DMS114 treated with DMSO at 0.1 percent for 48 hours (cell line): ENCODE results near the gene ATXN7.

ENCODE experiments used
- DNase-seq: peaks from one replicate; lab custom pipeline; 2025; ENCODE audit not compliant: unreplicated experiment; lab: John Stamatoyannopoulos, UW

ATXN7 gene

DNA sequence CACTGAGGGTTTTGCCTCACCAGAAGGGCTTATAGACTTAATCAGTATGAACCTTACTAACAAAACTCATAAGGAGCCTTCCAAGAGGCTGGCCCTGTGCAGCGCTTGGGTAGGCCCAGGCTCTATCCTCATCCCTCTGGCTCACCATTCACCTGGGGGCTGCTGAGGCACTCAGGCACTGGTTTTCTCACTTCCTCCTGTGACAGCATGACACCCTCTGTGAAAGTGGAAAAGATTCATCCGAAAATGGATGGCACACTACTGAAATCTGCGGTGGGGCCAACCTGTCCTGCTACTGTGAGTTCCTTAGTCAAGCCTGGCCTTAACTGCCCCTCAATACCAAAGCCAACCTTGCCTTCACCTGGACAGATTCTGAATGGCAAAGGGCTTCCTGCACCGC is 118.3 kb downstream of the ATXN7 start:
- no peak for DNase-seq

DNA sequence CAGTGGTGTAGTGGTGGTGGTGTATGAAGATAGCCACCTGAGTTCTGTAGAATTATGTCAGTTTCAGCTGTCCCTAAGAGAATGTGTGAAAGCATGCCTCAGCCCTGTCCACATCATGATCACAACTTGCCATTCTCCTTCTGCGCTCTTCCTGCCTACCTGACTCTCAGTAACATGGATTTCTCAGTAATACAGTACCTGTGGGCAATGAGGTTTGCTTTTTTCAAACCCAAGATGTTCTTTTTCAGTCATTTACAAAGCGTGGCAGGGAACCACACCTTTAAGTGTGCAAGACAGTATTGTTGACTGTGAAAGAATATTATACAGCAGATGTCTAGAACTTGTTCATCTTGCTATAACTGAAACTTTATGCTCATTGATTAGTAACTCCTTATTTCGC is 120.7 kb downstream of the ATXN7 start:
- no peak for DNase-seq

DNA sequence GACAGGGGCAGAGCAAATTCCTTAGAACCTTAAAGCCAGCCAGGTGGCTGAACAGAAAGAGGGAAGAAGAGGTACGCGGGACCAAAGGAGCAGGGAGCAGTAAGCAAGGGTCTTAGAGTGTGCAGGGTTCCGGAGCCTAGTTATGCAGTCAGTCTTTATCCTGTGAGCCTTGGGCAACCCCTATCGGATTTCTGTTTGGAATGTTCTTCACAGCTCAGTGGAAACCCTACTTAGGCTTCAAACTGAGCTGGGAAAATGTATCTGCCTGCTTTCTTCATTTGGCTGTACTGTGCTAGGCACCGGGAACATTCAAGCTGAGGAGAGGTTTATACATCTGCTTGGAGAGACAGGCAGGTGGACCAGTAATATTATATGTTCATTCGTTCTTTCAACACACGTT is 122.5 kb downstream of the ATXN7 start:
- DNase-seq = no peak

DNA sequence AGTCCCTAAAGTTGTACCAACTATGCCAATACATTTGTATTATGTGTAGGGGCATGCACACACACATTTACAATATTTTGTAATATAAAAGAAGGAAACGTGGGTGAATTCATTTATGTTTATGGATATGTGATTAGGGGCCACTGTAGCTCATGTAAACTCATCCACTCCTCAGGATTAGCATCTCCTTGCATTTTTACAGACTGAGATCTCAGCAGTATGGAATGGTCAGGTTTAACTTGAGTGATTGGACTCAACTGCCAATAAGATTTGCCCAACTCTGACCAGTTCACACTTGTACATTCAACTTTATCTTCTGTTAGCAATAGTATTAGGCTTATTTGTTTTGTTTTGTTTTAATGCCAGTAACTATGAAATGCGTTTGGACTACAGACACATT is 123.2 kb downstream of the ATXN7 start:
- DNase-seq = no peak

DNA sequence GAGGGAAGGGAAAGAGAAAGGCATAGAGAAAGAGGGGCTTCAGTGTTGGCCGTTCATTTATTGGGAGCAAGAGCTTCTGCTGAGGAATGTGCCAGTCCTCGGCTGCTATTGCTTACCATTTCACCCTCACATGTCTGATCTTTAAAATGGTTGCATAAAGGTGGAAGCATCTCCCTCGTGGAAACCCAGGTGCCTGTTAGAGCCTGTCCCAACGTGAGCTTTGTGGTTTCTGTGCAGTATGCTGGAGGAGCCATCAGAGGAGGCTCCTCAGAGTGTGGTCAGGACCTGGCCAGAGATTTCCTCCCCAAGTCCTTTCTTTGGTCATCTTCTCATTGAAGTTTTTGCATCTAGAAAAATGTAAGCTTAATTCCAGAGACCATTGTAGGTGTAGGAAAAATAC is 125.3 kb downstream of the ATXN7 start:
- no peak for DNase-seq

DNA sequence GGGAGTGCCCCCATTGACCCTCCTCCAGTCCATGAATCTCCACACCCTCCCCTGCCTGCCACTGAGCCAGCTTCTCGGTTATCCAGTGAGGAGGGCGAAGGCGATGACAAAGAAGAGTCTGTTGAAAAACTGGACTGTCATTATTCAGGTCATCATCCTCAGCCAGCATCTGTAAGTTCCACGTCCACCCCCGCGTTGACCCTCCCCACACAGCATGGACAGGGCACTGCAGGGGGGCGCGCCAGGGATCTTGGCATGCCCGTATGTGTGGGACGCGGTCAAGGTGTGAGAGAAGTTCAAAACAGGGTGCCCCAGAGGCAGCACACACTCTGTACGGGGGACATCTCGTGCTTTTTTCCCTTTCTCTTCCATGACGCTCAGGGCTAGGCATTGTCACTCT is 126.5 kb downstream of the ATXN7 start:
- no peak for DNase-seq

DNA sequence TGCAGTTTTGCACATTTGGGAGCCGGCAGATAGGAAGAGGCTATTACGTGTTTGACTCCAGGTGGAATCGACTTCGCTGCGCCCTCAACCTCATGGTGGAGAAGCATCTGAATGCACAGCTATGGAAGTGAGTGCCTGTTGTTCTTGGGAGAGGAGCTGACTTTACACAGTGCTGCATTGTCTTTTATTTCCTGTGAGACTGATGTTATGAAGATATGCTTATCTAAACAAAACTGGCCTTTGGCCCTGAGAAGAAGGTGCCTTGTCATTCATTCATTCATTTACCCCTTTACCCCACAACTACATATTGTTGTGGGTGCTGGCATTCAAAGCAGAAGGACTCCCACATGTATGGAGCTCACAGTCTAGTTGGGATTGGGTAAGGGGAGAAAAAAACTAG is 127.1 kb downstream of the ATXN7 start:
- DNase-seq = no peak

DNA sequence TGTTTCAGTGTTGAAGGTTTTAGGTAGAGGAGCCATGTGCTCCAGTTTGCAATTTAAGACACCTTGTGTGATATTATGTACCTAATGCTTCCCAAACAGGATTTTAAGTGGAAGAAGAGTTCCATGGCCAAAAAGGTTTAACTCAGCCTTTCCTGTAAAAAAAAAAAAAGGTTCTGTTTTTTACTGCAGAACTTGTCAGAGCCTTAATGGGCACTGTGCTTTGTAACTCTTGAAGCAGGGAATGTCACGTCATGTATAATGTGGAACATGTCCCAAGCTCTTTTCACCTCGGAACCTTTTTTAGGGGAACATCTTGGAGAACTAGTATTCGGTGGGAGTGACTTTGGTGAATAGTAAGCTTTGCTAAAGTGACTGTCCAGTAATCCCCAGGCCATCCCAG is 128.0 kb downstream of the ATXN7 start:
- no peak for DNase-seq

DNA sequence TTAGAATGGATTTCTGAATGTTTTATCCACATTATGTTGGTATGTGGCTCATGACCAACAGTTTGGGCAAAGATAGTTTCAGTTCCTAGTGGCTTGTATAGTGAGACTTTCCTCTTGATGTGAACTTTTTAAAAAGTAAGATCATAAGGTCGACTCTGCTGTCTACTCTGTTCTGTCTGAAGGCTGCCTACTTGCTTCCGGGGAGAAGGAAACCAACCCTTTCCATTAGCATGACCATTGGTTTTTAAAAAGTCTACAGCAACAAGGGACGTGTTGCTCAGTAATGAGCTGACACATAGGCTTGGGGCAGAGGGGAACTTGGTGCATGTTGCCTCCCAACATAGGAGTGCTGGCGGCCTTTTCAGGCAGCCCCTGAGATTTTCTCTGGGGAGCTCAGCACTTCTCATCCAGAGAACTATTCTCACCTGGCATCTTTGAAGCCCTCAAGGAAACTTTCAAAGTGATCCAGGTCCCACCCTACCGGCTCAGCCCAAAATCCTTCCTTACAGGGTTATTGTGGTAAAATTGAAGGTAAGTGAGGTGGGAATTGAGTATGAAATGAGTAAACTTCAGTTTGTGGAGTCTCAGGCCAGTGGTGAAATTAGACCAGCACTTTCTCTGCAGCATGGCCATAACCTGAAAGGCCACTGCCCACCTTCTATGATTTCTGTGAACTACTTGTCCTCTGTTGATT is 129.0 kb downstream of the ATXN7 start:
- no peak for DNase-seq

DNA sequence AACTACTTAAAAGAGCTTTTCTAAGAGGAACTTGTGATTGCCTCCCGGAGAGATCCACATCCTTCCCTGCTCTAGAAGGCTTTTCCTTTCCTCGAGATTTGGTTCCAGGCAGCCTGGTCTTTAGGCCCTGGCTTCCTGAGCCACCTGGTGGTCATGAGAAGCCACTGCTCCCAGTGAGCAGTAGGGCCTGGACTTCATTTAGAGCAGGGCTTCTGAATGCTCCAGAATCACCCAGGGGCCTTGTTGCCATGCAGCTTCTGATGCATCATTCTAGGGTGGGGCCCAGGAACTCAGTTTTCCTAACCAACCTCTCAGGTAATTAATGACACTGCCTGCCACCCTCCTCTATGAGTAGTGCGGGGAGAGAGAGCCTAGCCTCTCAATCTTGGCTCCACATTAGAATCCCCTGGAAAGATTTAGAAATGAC is 130.0 kb downstream of the ATXN7 start:
- DNase-seq = peak; percentile 24

DNA sequence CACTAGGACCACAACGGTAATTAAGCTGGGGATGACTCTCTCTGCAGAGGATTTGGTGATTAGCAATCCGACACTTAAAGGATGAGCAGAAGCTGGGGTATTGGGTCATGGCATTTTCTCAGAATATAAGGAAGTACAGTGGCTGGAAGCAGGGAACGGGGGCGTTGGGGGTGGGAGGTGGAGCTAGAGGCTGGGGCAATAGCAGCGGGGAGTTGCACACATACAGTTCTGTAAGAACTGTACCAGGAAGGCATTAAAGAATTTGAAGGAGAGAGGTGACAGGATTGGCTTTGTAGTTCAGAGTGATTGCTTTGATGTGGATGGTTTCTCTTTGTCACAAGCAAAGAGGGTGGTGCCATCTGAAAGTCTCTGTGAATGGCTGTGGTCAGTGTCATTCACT is 131.4 kb downstream of the ATXN7 start:
- DNase-seq = no peak

DNA sequence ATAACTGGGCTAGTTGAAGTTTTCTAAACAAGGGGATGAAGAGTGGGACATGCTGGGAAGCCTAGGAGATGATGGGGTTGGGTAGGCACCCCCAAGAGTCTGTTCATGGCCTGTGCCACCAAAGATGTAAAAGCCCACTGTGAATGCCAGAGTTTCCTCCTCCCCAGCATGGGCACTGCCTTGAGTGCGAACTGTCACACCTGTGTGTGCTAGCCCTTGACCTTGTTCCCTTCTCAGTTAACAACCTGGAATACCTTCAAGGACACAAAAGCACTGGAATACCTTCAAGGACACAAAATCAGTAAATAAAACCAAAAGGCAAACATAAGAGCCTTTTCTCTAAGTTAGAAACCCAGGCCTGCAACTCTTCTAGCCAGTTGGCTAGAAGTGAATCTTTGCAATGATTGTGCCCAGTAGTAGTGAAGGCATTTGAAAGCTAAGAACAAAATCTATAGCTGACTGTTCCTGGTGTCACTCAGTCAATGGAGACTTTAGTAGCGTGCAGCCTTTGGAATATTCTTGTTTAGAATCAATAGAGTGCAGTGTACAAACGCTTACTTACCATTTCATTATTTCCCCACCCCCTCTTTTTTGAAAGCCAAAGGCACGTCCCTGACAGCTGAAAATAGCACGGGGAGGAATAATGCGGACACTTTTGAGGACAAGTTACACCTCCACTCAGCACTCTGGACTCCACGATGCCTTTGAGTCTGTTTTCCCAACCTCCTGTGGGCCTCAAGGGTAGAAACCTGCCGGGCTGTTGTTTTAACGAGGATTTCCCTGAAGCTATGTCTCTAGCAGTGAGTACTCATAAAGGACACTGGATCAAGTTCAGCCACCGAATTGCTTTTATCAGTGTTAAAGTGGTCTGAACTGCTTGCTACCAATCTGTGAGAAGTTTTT is 135.4 kb downstream of the ATXN7 start:
- DNase-seq = no peak

DNA sequence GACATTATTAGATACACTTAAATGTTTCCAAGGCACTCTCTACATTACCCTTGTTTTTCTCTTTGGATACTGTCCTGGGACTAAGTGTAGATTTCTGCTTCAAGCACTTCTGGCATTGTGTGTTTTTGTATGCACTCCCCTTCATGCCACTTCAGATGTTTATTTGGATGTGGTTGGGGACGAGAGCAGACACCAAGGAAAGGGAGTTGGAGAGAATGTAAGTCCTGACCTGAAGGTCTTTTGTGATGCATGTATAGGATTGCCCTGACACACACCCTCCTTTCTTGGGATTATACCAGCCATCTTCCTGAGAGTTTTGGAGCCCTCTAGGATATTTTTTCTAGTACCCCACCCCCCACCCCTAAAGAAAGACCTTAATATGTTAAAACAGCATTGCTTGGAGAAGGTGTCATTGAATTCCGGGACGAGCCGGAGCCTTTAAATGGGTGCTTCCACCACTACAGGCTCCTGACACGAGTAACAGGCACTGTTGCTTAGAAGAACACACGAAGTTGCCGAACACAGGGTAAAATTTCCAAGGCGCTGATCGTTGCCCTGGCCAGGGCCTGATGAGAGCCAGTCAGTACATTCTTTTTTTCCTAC is 136.9 kb downstream of the ATXN7 start:
- DNase-seq = no peak

DNA sequence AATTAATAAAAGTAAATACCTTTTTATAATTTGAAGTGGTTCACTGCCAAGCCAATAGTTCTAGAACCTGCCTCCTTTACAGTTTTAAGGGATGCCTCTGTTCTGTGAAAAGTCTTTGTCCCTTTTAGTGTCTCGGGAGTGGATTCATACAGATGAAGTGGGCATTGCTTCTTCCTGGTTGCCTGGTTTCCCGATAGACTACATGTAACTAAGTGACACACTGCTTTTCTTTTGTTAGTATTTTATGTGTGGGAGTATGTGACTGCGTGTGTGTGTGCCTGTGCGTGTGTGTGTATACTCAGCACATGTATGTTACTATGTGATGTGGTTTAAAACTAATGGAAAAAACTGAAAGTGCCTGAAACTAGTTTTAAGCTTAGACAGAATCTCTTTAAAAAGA is 138.6 kb downstream of the ATXN7 start:
- no peak for DNase-seq

DNA sequence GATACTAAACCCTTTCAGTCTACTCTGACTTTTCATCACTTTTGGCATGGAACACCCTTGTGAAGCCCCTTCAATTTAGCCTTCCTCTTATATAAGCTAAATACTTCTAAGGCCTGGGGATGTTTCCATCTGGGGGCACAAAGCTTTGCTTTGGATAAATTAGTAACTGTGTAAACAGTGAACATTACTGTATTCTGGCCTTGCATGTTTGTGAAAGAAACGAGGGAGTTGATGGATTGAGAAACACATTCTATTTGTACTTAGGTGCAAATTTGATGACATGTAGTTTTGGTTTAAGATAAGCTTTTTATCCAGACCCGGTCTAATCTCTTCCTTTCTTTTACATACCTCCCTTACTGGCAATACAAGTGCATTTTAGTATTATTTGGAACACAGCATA is 139.9 kb downstream of the ATXN7 start:
- no peak for DNase-seq

DNA sequence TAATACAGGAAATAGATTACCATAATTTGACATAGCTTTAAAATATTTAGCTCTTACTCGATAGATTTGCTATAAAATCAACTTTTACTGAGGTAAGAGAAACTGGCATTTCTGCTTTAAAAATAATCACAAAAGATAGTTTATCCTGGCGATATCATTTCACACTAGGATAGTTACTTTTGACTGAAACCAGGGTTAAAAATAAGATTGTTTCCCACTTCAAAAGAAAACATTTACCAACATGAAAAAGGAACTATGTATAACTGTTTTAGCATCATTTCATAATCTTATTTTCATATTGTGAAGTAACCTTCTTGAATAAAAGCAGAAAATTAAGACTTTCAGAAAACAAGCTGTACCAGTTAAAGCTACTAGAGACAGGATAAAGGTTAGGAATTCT is 144.3 kb downstream of the ATXN7 start:
- DNase-seq = no peak

DNA sequence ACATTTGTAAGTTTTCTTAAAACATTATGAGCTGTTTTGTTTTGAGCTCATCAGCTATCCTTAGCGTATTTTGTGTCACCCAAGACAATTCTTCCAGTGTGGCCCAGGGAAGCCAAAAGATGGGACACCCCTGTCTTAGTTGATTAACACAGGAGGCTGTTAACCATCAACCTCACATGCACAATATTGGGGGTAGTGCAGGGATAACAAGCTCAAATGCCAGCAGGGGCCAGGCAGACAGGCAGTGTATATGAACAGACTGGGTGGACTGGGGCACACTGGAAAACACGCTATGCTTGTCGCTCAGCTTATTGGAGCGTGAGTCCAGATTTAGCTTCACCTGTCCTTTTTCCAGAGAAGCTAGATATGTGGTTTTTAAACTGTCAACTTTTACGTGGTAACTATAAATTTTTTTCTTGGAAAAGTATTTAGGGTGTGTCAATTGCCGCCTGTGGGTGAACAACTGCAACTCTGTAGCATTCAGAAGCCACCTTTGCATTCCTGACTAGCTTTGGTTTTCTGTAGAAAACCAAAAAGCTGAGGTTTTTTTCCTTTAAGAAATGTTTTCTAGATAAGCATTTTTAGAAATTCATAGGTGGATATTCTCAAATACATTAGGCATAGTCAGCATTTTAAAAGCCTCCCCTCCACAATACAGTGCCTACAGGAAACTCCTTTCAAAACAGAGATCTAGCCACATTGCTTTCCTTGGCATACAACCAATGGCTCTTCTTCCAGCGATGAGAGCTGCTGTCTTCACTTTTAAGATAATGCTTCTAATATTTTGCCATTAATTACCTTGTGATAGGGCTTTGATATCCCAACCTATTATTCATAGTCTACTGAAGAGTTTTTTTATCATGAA is 145.1 kb downstream of the ATXN7 start:
- DNase-seq = no peak

DNA sequence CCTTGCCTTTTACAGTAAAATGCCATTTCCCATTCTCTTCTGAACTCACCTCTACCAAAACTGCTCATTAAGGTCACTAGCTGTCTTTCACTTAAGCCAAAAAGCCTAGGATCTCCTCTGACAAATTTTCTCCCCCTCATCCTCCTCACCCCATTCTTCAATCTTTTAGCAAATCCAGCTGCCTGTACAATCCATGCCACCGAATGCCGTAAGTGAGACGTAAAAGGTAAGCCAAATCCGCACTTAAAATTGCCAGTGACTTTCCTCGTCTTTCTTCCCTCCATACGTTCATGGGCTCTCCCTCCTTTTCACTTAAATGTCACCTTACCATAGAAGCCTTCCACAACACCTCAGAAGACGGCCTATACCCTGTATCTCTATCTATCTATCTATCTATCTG is 145.9 kb downstream of the ATXN7 start:
- no peak for DNase-seq

DNA sequence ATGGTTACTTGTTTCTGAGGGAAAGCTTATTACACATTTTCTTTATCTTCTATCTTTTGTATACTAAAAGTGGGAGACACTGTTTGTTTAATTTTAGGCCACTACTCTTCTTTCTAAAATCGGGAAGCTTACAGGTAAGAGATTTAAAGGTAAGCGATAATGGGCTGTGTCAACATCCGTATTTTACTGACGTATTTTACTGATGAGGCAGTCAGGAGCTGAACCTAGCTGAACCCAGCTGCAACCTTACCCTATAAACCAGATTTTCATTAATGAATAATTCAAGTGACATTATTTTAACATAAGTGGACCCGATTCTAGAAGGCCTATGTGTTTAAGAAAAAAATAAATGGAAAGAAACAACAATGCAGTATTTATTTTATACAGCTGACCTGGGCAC is 146.5 kb downstream of the ATXN7 start:
- no peak for DNase-seq

DNA sequence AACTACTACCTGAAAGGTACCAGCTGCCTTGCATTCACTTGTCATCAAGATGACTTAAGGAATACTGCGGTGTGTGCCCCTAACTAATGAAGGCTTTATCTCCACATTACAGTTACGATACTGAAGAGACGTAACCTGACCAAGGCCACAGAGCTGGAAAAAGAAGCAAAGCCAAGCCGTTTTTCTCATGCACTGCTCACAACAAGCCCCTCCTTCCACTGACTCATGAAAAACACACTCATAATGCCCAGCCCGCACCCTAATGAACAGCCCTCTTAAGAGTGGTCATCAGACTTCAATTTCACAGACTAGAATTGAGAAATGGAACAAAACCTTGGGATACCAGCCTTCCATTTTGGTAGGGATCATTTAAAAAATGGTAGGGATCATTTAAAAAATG is 148.0 kb downstream of the ATXN7 start:
- DNase-seq = no peak

DNA sequence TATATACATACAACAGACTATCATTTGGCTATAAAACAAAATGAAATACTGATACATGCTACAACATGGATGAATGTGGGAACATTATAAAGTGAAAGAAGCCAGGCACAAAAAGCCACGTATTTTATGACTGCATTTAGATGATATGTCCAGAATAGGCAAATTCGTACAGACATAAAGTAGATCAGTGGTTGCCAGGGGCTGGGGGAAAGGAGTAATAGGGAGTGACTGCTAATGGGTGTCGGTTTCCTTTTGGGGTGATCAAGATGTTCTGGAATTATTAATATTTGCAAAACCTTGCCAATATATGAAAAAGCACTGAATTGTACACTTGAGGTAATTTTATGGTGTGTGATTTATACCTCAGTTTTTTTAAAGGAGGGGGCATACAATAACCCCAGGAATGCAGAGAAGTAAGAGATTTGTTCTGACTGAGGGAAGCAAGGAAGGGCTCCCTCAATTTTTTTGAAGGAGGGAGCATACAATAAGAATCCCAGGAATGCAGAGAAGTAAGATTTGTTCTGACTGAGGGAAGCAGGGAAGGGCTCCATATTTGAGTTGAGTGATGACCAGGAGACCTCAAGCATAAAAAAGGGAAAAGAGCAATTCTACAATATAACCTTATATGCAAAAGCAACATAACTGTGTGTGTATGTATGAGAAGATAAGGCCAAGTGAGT is 153.4 kb downstream of the ATXN7 start:
- no peak for DNase-seq
